HG02973 (cell line): ENCODE measurements around the gene STX7.
"Not testable (repeated sequence)": the region's sequence is repeated elsewhere in the genome, so short reads cannot be mapped to it uniquely, and the experiment has no call there.

Experiments used
- ATAC-seq: cut with Tn5 transposase; IDR thresholded peaks from one replicate; pipeline ENCODE4 v1.9.1; 2021; ENCODE audit warnings: moderate library complexity; ENCODE audit not compliant: unreplicated experiment

STX7 gene, protein sequence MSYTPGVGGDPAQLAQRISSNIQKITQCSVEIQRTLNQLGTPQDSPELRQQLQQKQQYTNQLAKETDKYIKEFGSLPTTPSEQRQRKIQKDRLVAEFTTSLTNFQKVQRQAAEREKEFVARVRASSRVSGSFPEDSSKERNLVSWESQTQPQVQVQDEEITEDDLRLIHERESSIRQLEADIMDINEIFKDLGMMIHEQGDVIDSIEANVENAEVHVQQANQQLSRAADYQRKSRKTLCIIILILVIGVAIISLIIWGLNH

DNA sequence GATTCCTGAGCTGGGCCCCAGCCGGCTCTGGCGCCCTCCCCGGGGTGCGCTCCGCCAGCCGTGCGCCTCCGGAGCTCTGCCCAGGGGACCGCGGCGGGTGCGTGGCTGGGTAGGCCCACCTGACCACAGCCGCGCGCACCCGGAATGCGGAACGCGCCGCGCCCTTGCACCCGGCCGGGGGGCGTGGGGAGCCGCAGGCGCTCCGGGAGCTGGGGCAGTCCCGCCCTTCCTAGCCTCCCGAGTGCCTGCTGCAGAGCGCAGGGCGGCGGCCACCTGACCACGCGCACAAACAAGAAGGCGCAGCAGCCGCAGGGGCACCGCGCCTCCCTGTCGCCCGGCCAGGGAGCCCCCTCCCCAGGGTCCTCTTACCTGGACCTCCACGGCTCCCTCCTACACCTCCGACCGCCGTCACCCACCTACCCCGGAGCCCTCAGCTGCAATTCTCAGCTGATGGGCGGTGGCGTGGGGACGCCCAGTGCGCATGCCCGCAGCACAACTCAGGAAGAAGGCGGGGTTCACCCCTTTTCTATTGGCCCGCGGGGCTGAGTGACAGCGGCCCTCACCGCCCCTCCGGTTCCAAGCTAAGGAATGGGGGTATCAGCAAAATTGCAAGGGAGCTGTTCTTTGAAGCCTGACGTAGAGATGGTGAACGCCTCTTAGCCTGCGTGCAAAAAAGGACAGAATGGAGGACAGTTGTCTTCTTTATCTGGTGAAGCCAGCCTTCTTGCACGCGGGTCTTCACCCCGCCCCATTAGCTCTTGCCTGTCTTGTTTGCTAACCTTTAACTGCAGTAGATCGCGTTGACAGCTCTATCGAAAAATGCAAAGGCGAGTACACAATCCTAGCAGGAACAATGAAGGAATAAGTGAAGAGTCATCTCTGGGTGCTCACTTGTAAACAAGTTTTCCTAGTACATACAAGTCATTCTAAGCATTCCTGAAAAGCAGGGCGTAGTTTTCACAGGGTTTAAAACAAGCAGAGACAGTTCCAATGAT lies at the start of gene STX7:
TSS of gene STX7 (minus strand) at position 479 of the 995 bp plus-strand sequence. CDS start 9,586 bp downstream, outside the sequence.
- ATAC-seq = peak; percentile 84

DNA sequence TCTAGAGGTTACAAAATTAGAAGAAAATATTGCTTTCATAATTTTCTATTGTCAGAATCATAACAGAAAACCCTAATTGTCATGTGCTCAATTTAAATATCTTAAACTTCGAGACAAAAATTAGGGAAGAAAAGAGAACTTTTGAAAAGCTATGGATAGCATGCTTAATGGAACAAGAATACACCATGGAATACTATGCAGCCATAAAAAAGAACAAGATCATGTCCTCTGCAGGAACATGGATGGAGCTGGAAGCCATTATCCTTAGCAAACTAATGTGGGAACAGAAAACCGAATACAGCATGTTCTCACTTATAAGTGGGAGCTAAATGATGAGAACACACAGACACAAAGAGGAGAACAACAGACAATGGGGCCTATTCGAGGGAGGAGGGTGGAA lies 47.2 kb upstream of the STX7 start:
- not testable (repeated sequence) for ATAC-seq

DNA sequence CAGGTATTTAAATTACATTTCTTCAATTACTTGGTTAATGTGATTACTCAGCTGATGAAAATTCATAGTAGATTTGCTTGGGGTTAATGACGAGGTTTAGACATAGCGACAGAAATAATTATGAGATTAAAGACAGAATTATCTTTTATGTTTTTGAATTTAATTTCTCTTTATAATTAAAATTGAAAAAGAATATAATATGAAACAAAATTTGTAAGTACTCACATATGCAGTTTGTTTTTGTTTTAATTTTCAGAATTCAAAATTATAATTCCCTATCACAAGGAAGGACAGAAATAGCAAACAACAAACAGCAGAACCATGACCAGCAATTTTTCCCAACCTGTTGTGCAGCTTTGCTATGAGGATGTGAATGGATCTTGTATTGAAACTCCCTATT lies 39.5 kb upstream of the STX7 start, which contains the start of gene TAAR8:
TSS of gene TAAR8 (plus strand) at position 301 of the 400 bp plus-strand sequence. CDS start at position 322, 21 bp downstream.
- ATAC-seq = no peak

DNA sequence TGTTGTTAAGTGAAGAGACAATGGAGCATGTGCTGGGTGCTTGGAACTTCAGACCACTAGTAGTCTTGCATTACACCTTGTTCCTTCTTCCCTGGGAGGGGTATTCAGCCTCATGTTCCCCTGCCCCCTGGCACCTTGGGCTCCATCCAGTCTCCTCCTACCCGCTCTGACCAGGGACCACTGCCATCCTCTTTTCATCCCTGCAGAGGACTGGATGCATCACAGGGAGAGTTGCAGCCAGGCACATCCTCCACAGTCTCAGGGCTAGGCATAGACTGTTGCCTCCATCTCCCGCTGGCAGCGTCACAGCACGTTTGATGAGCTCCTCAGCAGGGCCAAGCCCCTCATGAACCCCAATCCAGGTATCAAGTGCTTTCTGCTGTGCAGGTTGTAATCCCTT lies 38.3 kb upstream of the STX7 start:
- ATAC-seq = no peak

DNA sequence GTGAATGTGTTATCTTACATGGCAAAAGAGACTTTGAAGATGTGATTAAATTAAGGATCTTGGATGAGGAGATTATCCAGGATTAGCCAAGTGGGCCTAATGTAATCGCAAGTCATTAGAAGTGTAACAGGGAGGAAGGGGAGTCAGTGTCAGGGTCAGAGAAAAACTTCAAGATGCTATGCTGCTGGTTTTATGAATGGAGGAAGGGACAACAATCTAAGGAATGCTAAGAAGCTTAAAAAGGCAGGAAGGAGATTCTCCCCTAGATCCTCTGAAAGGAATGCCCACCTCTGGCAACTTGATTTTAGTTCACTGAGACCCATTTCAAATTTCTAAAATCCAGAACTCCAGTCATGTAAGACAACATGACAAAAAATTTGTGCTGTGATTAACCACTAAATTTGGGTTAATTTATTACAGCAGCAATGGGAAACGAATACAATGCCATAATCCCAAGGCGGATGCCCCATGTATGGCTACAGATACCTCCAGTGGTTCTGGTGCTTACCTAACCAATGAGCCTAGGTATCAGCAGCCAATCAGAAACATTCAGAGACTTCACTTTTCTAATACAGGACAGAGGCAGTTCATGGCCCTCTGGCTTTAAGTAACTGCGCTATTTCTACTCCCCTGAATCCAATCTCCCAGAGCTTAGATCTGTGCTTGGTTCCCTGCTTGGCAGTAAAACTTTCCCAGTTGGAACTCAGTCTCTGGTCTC lies 36.0 kb upstream of the STX7 start:
- ATAC-seq = no peak

DNA sequence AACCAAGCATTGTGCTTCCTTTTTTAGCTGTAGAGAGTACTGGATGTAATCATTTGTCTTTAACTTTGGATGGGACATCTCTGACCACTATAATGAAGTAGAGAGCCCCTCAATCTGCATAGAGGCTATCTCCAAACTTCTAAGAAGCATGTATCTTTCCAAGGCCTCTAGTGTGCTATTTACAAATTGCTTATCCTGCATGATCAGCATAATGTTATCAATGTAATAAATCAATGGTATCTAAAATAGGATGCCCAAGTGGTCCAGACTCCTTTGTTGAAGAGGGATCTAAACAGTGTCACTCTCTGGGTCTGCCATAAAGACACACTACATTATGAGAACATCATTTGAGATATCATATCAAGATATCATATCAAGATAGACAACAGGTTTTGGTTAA lies 31.9 kb upstream of the STX7 start:
- ATAC-seq = no peak

DNA sequence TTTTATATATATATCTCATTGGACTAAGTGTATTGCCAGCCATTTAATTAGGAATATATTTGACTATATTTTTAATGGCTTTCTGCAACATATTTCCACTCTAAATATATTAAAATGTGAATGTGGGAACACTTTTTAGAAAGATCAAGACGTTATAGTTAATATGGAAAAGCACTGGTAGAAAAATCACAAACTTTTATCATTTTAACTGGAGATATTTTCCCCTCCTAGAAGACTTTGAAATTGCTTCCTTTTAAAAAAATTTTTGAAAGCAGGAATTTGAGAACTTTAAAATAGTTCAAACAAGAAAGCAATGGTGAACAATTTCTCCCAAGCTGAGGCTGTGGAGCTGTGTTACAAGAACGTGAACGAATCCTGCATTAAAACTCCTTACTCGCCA lies 25.1 kb upstream of the STX7 start, which contains the start of gene TAAR9:
TSS of gene TAAR9 (plus strand) at position 301 of the 400 bp plus-strand sequence. CDS start at position 314, 13 bp downstream.
- ATAC-seq = no peak

DNA sequence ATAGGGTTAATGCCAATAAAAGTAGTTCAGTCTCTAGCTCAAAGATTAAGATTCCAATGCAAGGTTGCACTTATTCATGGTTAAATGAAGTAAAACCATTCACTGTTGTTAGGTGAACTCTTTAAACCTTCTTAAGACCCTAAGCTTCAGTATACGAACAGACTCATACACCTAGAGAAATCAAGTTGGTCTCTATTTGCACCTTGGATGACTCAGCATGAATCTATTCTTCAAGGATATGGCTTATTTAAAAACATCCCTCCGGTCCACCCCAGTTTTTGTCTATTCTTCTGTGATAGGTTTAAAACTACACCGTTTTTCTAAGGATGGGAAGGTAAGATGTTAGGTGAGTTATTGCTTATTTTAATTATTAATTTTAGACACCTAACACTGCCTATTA lies 24.2 kb upstream of the STX7 start:
- ATAC-seq = no peak

DNA sequence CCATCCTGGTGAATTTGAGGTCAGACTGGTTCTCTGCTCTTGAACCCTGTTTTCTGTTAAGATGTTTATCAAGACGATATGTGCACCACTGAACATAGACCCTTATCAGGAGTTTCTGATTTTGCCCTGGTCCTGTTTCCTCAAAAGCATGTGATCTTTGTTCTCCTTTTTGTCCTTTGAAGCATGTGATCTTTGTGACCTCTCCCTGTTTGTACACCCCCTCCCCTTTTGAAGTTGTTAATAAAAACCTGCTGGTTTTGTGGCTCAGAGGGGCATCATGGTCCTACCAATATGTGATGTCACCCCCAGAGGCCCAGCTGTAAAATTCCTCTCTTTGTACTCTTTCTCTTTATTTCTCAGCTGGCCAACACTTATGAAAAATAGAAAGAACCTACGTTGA lies 21.6 kb upstream of the STX7 start:
- ATAC-seq = not testable (repeated sequence)

DNA sequence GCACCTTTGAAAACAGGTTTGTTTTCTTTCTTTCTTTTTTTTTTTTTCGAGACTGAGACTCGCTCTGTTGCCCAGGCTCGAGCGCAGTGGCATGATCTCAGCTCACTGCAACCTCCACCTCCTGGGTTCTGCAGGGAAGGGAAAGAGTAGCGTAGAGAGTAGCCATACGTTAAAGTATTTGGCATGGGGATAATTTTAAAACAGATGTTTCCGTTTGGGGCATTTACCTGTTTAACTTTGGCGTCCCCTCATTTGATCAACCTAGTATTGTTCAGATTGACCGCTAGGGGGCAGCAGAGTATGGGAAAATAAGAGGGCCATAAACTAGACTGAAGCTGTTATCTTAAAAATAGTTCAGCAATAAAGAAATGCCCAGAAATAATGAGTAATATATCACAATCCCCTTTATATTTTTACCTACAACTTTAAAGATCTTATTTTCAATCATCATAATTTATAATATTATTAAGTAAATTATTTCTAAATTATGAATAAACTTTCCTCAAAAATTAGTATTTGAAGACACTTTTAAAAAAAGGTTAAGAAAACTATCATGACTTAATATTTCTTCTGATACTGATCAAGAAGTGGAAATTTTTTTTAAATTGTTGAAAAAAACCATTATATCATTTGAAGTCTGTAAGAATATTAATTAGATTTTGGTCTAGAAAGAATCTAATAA lies 17.5 kb upstream of the STX7 start:
- ATAC-seq = peak; percentile 87

DNA sequence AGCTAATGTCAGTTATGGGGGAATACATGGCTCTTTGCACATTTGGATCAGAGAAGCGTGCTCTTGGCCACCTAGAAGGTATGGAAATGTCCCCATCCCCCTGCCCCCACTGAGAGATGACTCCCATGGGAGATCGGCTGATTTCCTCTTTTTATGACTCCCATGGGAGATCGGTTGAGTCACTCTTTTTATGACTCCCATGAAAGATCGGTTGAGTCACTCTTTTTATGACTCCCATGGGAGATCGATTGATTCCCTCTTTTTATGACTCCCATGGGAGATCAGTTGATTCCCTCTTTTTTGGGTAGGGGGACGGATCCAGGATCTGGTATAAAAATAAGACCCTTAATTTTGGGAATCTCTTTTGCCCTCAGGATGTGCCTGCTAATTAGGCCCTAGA lies 14.9 kb upstream of the STX7 start:
- no peak for ATAC-seq

DNA sequence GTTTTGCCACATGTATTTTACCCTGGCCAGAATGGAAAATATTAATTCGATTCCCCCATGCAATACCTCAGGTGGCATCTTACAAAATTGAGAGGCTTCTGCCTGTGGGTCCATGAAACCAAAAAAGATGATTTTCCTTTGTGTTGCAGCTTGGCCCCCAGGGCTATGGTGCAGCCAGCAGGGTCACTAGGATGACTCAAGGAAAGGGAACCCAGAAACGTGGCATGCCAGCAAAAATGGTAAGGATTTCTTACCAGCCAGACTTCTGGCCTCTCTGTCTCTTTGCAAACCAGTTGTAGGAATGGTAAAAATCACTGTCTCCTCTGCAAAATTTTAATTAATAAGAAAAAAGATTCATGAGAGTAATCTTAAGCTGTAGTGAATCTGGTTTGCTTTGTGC lies 13.5 kb upstream of the STX7 start:
- ATAC-seq = no peak

DNA sequence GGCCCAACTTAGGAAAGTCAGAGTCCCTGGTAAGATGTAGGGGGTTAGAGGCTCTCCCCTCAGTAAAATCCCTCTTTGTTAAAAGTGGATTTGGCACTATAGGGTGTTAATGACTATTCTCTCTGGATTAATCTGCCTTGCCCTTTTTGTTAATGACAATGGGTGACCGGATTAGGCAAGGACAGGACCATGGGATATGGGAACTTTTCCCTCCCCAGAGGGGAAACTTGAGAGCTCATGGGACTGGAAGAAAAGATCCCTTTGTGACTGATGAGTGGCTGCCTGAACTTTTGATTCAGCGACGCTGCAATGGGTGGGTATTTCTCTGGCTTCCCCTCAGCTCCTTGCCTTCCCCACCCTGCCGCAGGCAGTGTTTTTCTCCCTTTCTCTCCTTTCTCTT lies 12.9 kb upstream of the STX7 start:
- no peak for ATAC-seq

DNA sequence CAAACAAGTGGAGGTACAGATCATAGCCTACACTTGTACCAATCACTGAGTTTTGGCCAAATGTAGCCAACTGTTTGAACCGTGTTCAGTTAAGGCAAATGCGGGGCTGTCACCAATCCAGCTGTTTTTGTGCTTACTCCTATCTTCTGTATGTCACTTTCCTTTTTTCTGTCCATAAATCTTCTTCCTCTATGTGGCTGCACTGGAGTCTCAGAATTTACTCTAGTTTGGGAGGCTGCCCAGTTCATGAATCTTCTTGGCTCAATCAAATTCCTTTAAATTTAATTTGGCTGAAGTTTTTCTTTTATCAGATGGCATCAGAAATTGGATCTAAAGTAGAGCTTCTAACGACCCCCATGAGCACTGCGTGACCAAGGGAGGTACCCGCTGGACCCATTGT lies 11.7 kb upstream of the STX7 start:
- no peak for ATAC-seq

DNA sequence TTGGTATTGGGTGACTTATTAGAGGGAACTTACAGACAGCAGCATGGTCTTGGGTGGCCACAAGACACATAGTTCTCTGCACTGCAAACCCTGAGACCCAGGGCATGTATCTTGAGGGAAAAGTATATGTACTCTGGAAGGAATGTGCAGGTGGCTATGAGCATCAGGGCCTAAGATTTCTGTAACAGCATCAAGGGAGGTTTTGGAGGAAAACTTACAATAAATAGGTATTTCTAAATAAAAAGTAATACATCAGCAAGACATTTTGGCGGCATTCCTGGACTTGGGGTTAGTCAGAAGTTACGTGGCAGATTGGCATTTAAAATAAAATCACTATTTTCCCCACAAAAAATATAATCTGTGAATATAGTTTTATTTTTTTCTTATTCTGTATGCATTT lies 8.0 kb upstream of the STX7 start:
- ATAC-seq = no peak

DNA sequence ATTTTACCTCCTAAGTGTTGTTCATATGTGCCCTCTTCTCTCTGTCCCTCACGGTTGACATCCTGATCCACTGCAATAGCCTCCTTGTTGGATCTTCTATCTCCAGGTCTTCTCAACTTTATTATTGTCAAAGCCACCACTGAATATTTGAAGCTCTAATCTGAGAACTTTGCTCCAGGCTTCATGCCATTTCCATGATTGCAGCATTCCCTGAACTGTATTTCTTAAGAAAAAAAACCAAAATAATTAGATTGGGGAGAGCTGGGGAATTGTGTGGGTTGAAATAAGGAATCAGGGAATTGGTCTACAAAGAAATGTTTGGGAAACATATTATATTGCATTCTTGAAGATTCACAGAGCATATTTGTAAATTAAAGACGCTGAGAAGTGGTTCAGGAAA lies 2.5 kb upstream of the STX7 start:
- ATAC-seq = no peak

DNA sequence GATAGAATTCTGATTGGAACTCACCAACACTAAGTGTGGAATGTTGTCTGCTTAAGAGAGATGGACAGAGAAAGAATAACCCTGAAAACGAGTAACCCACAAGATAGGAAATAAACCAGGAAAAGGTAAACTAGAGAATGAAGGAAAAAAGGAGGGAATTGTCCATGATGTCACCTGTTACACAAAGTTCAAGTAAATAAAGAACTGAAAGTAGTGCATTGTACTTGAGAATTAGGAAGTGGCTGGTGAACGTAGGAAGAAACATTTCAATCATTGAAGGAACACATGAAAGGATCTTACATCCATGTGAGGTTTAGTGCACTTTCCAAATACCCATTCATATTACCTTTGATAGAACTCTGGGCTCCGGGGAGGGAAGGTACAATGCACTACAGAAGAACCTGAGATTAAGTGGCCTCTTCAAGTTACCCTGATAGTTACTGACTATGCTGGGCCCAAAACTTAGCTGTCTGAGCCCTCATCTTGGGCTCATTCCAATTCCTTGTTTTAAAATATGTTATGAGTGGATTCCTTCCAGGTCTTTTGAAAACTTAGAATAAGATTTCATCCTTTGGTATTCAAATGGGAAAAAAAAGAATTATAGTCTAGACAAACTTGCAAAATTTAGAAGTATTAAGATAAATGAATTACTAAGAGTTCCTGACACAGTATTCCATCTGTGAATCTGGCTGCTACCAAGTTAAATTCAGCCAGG lies 1.1 kb upstream of the STX7 start:
- ATAC-seq = no peak

DNA sequence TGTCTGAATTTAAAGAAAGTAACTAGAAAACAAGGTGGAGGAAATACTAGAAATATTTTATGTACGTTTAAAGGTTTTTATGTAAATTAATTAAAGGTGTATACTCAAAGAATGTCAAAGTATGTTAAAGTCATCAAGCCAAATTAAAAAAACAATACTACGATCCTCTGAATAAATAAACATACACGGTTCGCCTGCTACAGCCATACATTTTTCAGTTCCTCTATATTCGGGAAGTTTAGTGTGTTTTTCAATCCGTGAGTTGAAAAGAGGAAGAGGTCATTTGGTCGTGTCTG lies 626 bp downstream of the STX7 start:
- no peak for ATAC-seq

DNA sequence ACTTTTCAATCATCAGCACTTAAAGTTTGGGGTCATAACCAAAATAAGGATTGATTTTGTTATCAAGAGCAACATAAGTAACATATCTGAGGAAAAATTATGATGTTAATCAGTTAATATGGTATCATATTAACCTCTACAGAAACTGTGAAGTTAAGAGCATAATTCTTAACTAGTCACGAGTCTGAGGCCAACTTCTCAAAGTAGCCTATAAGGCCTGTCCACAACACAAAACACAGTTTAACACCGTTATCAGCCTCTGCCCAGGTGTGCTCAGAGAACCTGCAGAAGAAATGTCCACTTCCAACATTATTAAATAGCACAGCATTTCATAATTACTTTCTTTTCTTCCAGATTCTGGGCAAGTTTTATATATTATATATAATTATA lies 1.1 kb downstream of the STX7 start:
- ATAC-seq = no peak

DNA sequence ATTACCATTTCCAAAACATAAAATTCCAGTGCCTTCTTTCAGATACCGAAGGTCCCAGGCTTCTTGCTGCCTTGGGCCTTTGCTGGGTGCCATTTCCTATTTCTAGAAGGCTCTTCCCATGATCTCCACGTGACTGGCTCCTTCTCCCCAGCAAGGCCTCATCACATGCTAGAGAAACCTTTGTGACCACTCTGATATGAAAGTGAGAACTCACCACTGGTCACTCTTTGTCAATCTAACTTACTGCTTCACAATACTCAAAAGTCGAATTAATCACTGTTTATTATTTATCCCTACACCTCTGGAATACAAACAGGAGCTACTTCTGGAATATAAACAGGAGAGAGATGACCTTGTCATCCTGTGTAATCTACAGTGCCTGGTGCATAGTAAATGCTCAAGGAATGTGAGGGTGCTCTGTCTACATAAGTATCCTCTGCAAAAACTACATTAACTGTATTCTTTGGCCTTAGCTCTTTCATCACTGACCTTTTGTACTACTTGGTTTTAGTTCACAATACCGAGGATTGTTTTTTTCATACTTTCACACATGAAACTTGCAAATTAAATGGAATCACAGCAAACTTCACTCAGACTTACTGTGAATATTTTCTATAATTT lies 1.6 kb downstream of the STX7 start:
- ATAC-seq = no peak
